Smooth muscle cell (in vitro differentiated cells): ENCODE data around the gene TBC1D25. TPM values are rescaled to one million over a fixed set of nuclear protein-coding genes. Genes with fewer than 3 reads are reported as not detected.

ENCODE experiments used
- DNase-seq: peaks from one replicate; lab custom pipeline; 2025; ENCODE audit not compliant: unreplicated experiment; lab: John Stamatoyannopoulos, UW
- H2AFZ ChIP-seq: fragments of 200-600 bp; sonication (generic); 2 replicates; pipeline ENCODE4 v1.6.0; 2016; ENCODE audit warnings: antibody characterized with exemption, low read depth, mild to moderate bottlenecking
- H3F3A ChIP-seq: fragments of 200-600 bp; sonication (generic); 2 replicates; pipeline ENCODE4 v1.6.0; 2017; ENCODE audit warnings: antibody characterized with exemption, low read depth
- H3K27ac ChIP-seq: fragments of 200-600 bp; sonication (generic); 2 replicates; pipeline ENCODE4 v1.5.1; 2016; ENCODE audit warnings: low read depth, mild to moderate bottlenecking
- H3K27me3 ChIP-seq: fragments of 200-600 bp; sonication (generic); 2 replicates; pipeline ENCODE4 v1.6.1; 2016; ENCODE audit warnings: low read depth, mild to moderate bottlenecking
- H3K36me3 ChIP-seq: fragments of 200-600 bp; sonication (generic); 2 replicates; pipeline ENCODE4 v1.5.1; 2016; ENCODE audit warnings: low read depth
- H3K4me1 ChIP-seq: fragments of 200-600 bp; sonication (generic); 2 replicates; pipeline ENCODE4 v1.5.1; 2016; ENCODE audit warnings: low read depth
- H3K4me2 ChIP-seq: fragments of 200-600 bp; sonication (generic); 2 replicates; pipeline ENCODE4 v1.6.0; 2016; ENCODE audit warnings: mild to moderate bottlenecking
- H3K4me3 ChIP-seq: fragments of 200-600 bp; sonication (generic); 2 replicates; pipeline ENCODE4 v1.5.1; 2016; ENCODE audit warnings: mild to moderate bottlenecking
- H3K79me2 ChIP-seq: fragments of 200-600 bp; sonication (generic); 2 replicates; pipeline ENCODE4 v1.6.0; 2016; ENCODE audit warnings: low read depth, mild to moderate bottlenecking
- H3K9ac ChIP-seq: fragments of 200-600 bp; sonication (generic); 2 replicates; pipeline ENCODE4 v1.6.0; 2016; ENCODE audit warnings: low read depth
- H3K9me3 ChIP-seq: fragments of 200-600 bp; sonication (generic); replicated peaks from 2 replicates; pipeline ENCODE4 v1.5.1; 2016; ENCODE audit warnings: low read depth
- H4K20me1 ChIP-seq: fragments of 200-600 bp; sonication (generic); 2 replicates; pipeline ENCODE4 v1.6.0; 2016; ENCODE audit warnings: low read depth
- WGBS: methylation state at CpG from one replicate; pipeline ENCODE4 v1.1.7; 2016; ENCODE audit warnings: low lambda C conversion rate; 5-methylcytosine and 5-hydroxymethylcytosine counted together
- polyA plus RNA-seq: library from polyadenylated mRNA; unstranded; fragments of >200 nt; fragmentation: Nextera tagmentation; extraction: Ambion mirVana; gene quantifications from 2 replicates; pipeline ENCODE4 v1.2.1, GENCODE V29; 2016
- total RNA-seq: library from RNA; depleted of rRNA; stranded (reverse); fragments of >200 nt; gene quantifications from 2 replicates; pipeline ENCODE4 v1.2.3, GENCODE V29; 2014
- TF ChIP-seq, protein P1 (sequence below): fragments of 200-600 bp; sonication (generic); IDR thresholded peaks from 2 replicates; pipeline ENCODE4 v1.5.1; 2017; ENCODE audit warnings: borderline replicate concordance, mild to moderate bottlenecking, antibody characterized with exemption; ENCODE audit not compliant: insufficient read depth, poor library complexity, severe bottlenecking

The TBC1D25 gene
- total and polyA plus RNA-seq, 2 experiments from 2014 or later, result 3.8 to 9.7 TPM

DNA sequence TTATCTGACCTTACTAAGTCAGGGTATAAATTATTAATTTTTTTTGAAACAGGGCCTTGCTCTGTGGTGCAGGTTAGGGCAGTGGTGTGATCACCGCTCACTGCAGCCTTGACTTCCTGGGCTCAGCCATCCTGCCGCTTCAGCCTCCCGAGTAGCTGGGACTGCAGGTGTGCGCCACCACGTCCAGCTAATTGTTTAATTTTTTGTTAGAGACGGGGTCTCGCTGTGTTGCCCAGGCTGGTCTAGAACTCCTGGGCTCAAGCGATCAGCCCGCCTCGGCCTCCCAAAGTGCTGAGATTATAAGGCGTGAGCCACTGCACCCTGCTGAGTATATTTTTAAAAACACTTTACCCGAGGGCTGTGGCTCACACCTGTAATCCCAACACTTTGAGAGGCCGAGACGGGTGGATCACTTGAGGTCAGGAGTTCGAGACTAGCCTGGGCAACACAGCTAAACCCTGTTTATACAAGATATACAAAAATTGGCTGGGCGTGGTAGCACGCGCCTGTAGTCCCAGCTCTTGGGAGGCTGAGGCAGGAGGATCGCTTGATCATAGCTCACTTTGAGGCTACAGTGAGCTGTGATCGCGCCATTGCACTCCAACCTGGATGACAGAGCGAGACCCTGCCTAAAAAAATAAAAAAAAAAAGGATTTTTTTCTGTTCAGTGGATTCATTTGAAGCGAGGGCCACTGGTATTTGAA, 721 bp upstream of the TBC1D25 start:
- Histone ChIP-seq H3K79me2 (no peaks in the 10 kb centered on the region), H2AFZ (no peak overlapping the region), H3K27me3 (no peaks in the 10 kb centered on the region), H4K20me1 (no peaks in the 10 kb centered on the region), H3K9me3 (no peaks in the 10 kb centered on the region), H3K27ac (peak overlapping the region; percentile 77), H3K4me3 (peak overlapping the region; percentile 66), H3K36me3 (no peaks in the 10 kb centered on the region), H3F3A (no peaks in the 10 kb centered on the region), H3K4me2 (no peak overlapping the region), H3K9ac (peak overlapping the region; percentile 82), H3K4me1 (no peaks in the 10 kb centered on the region)
- TF ChIP-seq, protein P1, sequence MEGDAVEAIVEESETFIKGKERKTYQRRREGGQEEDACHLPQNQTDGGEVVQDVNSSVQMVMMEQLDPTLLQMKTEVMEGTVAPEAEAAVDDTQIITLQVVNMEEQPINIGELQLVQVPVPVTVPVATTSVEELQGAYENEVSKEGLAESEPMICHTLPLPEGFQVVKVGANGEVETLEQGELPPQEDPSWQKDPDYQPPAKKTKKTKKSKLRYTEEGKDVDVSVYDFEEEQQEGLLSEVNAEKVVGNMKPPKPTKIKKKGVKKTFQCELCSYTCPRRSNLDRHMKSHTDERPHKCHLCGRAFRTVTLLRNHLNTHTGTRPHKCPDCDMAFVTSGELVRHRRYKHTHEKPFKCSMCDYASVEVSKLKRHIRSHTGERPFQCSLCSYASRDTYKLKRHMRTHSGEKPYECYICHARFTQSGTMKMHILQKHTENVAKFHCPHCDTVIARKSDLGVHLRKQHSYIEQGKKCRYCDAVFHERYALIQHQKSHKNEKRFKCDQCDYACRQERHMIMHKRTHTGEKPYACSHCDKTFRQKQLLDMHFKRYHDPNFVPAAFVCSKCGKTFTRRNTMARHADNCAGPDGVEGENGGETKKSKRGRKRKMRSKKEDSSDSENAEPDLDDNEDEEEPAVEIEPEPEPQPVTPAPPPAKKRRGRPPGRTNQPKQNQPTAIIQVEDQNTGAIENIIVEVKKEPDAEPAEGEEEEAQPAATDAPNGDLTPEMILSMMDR, result no peak
- no peak for DNase-seq
- 88% methylated on average over 23 of the region's 23 CpGs for WGBS

DNA sequence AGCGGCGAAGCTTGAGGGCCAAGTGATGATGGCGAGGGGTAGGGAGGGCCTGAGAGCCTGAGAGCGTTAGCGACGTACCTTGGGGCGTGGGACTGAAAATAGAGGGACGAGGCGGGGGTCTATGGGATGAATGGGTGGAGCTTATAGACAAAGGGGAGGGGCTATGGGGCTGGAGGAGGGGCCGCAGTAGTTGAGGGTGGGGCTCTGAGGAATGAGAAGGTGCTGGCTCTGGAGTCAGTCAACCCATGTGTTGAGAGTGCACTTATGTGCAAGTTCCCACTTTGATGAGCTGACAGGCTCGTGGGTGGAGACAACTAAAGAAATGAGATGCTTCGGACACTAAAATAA, 488 bp downstream of the TBC1D25 start:
- WGBS, result 40% methylated on average over 12 of the region's 12 CpGs
- H3K27me3 ChIP-seq, result no peaks in the 10 kb centered on the region
- H3K79me2 ChIP-seq, result no peaks in the 10 kb centered on the region
- H3K4me1 ChIP-seq, result no peaks in the 10 kb centered on the region
- H3K27ac ChIP-seq, result peak overlapping the region; percentile 57
- H3K9me3 ChIP-seq, result no peaks in the 10 kb centered on the region
- TF ChIP-seq, protein P1, result no peak
- H3F3A ChIP-seq, result no peaks in the 10 kb centered on the region
- no peak overlapping the region for H2AFZ ChIP-seq
- H3K36me3 ChIP-seq, result no peaks in the 10 kb centered on the region
- H3K4me3 ChIP-seq, result peak overlapping the region; percentile 66
- H4K20me1 ChIP-seq, result no peaks in the 10 kb centered on the region
- DNase-seq, result no peak
- peak overlapping the region; percentile 80 for H3K4me2 ChIP-seq
- peak overlapping the region; percentile 82 for H3K9ac ChIP-seq

DNA sequence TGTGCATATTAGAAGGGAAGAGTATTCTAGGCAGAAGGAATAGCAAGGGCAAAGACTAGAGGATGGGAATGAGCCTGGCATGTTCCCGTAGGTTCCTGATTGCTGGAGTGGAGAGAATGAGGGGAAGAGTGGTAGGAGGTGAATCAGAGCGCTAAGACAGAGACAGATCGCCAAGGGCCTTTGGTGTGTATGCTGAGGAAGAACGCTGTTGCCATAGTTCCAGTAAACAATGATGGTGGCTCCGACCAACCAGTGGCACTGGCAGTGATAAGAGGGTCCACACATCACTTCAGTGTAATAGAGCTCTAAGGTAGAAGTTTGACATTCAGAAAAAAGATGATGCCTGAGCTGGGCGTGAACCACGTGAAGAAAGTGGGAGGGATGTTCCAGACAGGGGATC, 966 bp downstream of the TBC1D25 start:
- H3K9me3 ChIP-seq, result no peaks in the 10 kb centered on the region
- H4K20me1 ChIP-seq, result no peaks in the 10 kb centered on the region
- H3K4me3 ChIP-seq, result peak overlapping the region; percentile 66
- WGBS, result 87% methylated on average over 7 of the region's 7 CpGs
- no peaks in the 10 kb centered on the region for H3K79me2 ChIP-seq
- no peak overlapping the region for H3K9ac ChIP-seq
- no peaks in the 10 kb centered on the region for H3K4me1 ChIP-seq
- H3F3A ChIP-seq, result no peaks in the 10 kb centered on the region
- TF ChIP-seq, protein P1, result no peak
- no peaks in the 10 kb centered on the region for H3K36me3 ChIP-seq
- peak overlapping the region; percentile 80 for H3K4me2 ChIP-seq
- no peaks in the 10 kb centered on the region for H3K27me3 ChIP-seq
- no peak overlapping the region for H2AFZ ChIP-seq
- H3K27ac ChIP-seq, result no peak overlapping the region
- no peak for DNase-seq
